ENCODE measurements around the gene INPP5A. TPM values are rescaled to one million over a fixed set of nuclear protein-coding genes. Genes with fewer than 3 reads are reported as not detected.

INPP5A gene
- total and polyA plus RNA-seq, 4 donors = 12.4 to 39.9 (median 28.2) TPM

DNA sequence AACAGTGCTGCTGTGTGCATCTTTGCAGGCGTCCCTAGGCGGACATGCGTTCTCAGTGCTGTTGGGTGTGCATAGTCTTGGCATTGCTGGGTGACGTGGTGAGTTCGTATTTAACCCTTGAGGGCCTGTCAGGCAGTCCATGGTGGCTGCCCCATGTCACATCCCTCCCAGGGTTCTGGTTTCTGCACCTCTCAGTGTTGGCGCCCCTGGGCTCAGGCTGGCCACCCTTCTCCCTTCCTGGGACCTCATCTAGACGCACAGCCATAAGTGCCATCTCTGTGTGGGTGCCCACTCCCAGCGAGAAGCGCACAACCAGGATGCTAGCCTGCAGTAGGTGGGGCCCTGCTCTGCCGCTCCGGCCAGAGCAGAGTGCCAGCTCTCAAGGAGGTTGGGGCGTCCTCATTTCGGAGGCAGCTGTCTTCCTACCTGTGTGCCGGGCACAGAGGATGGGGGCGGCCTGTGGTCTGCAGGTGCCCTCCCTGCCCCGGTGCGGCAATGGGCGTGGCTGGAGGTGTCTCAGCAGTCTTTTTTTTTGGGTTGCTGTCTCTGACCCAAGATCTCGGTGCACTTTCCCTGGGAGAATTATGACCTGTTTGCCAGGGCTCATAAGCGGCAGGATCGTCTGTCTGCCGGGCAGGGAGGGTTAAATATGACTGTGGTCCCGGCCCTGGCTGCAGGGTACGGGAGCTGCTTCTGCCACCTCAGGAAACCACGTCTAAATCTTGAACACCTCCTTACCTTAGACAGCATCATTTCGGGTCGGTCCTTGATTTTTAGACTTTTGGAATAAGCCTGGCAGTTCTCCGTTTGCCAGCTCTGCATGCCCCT lies 6.5 kb downstream of the INPP5A start:
- ATAC-seq (ENCODE audit: insufficient read depth, low FRiP score) = no peak

DNA sequence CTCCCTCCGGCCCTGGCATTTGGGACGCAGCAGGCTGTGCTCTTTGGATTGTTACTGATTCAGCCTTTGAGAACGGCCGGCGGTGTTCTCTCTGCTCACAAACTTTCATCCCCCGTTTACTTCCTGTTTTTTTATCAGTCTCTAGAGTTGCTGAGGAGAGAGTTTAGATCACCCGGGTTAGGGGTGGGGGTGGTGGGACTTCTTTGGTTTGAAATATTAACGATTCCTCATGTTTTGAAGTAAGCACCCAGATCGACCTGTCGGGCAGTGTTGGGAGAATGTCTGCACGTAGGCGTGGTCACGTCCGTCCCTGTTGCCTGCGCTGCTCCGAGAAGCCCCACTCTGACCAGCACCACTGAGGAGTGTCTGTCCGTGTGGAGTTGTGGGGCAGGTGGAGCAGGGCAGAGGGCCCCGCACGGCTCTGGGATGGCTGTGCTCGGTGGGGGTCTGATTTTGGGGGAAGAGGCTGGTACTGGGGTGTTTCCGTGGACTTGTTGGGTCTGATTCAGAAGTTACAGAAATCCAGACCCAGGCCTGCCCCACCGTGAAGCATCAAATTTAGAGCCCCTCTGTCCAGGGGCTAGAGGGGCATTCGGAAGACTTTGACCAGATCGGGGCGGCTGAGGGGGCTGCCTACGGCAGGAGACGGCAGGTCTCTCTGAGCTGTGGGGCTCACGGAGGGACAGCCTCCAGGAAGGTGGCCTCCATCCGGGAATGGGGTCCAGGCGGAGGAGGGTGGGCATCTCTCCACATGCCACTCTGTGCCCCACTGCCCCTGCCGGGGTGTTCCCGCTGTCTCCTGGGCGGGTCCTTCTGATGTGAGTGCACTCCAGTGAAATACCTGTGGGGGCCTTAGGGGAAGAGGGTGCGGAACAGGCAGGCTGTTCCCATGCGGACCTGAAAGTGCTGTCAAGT lies 7.4 kb downstream of the INPP5A start:
- no peak overlapping the region for H3K27ac ChIP-seq (ENCODE audit: low read depth in 1 of 2, low read length in 1 of 2)
- peak in 1 of 3 donors; percentile 14 for DNase-seq
- no peak overlapping the region for H3K4me3 ChIP-seq
- H3K9ac ChIP-seq (ENCODE audit: insufficient read depth in 1 of 2, low read length in 2 of 2) = no peak overlapping the region
- peaks cover under 1 to 50% (median 19%) of the 10 kb centered on the region in 5 donors for H3K4me1 ChIP-seq (ENCODE audit: control insufficient read depth in 5 of 5, insufficient read depth in 5 of 5, low read length in 5 of 5)
- H3K9me3 ChIP-seq (ENCODE audit: control insufficient read depth in 4 of 4, insufficient read depth in 3 of 4, low read length in 3 of 4) = no peaks in the 10 kb centered on the region
- ATAC-seq (ENCODE audit: insufficient read depth, low FRiP score) = no peak
- no peaks in the 10 kb centered on the region for H3K27me3 ChIP-seq (ENCODE audit: control insufficient read depth in 3 of 3, insufficient read depth in 3 of 3, low read length in 2 of 3)
- peaks cover 0 to 5% (median 0%) of the 10 kb centered on the region in 4 donors for H3K36me3 ChIP-seq (ENCODE audit: control insufficient read depth in 4 of 4, insufficient read depth in 4 of 4, low read length in 4 of 4)
- 59 to 60% methylated on average over 35 of the region's 35 CpGs for WGBS, 2 donors
- TF ChIP-seq, protein P1, sequence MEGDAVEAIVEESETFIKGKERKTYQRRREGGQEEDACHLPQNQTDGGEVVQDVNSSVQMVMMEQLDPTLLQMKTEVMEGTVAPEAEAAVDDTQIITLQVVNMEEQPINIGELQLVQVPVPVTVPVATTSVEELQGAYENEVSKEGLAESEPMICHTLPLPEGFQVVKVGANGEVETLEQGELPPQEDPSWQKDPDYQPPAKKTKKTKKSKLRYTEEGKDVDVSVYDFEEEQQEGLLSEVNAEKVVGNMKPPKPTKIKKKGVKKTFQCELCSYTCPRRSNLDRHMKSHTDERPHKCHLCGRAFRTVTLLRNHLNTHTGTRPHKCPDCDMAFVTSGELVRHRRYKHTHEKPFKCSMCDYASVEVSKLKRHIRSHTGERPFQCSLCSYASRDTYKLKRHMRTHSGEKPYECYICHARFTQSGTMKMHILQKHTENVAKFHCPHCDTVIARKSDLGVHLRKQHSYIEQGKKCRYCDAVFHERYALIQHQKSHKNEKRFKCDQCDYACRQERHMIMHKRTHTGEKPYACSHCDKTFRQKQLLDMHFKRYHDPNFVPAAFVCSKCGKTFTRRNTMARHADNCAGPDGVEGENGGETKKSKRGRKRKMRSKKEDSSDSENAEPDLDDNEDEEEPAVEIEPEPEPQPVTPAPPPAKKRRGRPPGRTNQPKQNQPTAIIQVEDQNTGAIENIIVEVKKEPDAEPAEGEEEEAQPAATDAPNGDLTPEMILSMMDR (IDR thresholded peaks at IDR 0.05; ENCODE audit: control extremely low read depth, extremely low read depth) = no peak

More for the DNA sequence above, 6.5 kb downstream of the INPP5A start:
- Histone ChIP-seq H3K27ac (ENCODE audit: low read depth in 1 of 2, low read length in 1 of 2) (no peak overlapping the region), H3K27me3 (ENCODE audit: control insufficient read depth in 3 of 3, insufficient read depth in 3 of 3, low read length in 2 of 3) (no peaks in the 10 kb centered on the region), H3K9ac (ENCODE audit: insufficient read depth in 1 of 2, low read length in 2 of 2) (no peak overlapping the region), H3K4me3 (no peak overlapping the region), H3K4me1 (ENCODE audit: control insufficient read depth in 5 of 5, insufficient read depth in 5 of 5, low read length in 5 of 5) (peaks cover 7 to 50% (median 21%) of the 10 kb centered on the region in 5 donors), H3K36me3 (ENCODE audit: control insufficient read depth in 4 of 4, insufficient read depth in 4 of 4, low read length in 4 of 4) (peaks cover 0 to 5% (median 0%) of the 10 kb centered on the region in 4 donors), H3K9me3 (ENCODE audit: control insufficient read depth in 4 of 4, insufficient read depth in 3 of 4, low read length in 3 of 4) (no peaks in the 10 kb centered on the region)
- WGBS, 2 donors = 63 to 67% methylated on average over 28 of the region's 28 CpGs
- TF ChIP-seq, protein P1 (IDR thresholded peaks at IDR 0.05; ENCODE audit: control extremely low read depth, extremely low read depth) = no peak
- no peak for DNase-seq

DNA sequence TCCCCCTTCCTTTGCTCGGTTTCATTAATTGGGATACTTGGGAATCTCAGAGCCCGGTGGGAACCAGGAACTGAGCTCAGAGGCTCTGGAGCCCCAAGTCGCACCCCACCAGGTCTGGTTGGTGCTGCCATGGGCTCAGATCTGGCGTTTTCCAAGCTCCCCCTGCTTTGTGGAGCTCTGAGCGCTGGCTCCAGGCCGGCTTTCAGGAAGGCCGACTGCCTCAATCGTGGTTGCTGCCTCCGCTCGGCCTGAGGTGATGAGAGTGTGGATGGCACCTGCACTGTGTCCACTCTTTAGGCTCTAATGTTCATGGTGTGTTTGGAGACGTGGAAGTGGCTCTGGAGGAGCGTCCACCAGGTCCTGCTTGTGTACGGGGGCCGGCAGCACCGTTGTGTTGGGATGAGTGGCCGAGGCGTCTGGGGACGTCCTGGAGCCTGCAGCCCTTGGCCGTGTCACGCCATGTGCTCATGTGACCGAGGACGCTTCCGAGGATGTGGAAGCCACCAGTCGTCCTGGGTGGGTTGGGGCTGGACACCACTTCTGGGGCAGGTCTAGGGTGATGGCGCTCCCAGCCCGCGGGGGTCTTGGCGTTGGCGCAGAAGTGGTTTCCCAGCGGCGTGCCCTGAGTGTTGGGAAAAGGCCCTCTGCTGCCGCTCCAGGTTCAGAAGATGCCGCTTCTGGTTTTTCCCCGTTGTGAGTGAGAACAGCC lies 8.2 kb downstream of the INPP5A start:
- Histone ChIP-seq H3K9me3 (ENCODE audit: control insufficient read depth in 4 of 4, insufficient read depth in 3 of 4, low read length in 3 of 4) (no peaks in the 10 kb centered on the region), H3K4me1 (ENCODE audit: control insufficient read depth in 5 of 5, insufficient read depth in 5 of 5, low read length in 5 of 5) (peaks cover 0 to 50% (median 11%) of the 10 kb centered on the region in 5 donors), H3K36me3 (ENCODE audit: control insufficient read depth in 4 of 4, insufficient read depth in 4 of 4, low read length in 4 of 4) (peaks cover 0 to 5% (median 0%) of the 10 kb centered on the region in 4 donors), H3K4me3 (no peak overlapping the region), H3K27ac (ENCODE audit: low read depth in 1 of 2, low read length in 1 of 2) (no peak overlapping the region), H3K27me3 (ENCODE audit: control insufficient read depth in 3 of 3, insufficient read depth in 3 of 3, low read length in 2 of 3) (no peaks in the 10 kb centered on the region), H3K9ac (ENCODE audit: insufficient read depth in 1 of 2, low read length in 2 of 2) (no peak overlapping the region)
- 92 to 95% methylated on average over 34 of the region's 34 CpGs for WGBS, 2 donors
- TF ChIP-seq, protein P1 (IDR thresholded peaks at IDR 0.05; ENCODE audit: control extremely low read depth, extremely low read depth) = no peak
- DNase-seq (no peak), ATAC-seq (ENCODE audit: insufficient read depth, low FRiP score) (no peak)
